A673 (cell line): ENCODE results near the gene XRCC3. TPM values are rescaled to one million over a fixed set of nuclear protein-coding genes. Genes with fewer than 3 reads are reported as not detected.

ENCODE experiments used
- BruUV-seq: library from RNA; stranded (reverse); fragments of 400-500 nt; replicated peaks from 2 replicates; lab custom pipeline; 2021; lab: Mats Ljungman, UMichigan
- CTCF ChIA-PET: fragments of 300-600 bp; sonication (Branson Sonifier 250); formaldehyde crosslinking; loops from one replicate; lab custom pipeline; 2022; ENCODE audit warnings: antibody characterized with exemption; lab: Charles Lee
- POLR2A ChIA-PET: fragments of 300-600 bp; sonication (Branson Sonifier 250); formaldehyde crosslinking; loops from one replicate; lab custom pipeline; 2022; ENCODE audit warnings: antibody characterized with exemption; ENCODE audit not compliant: low non-redundant PET; lab: Charles Lee
- DNase-seq: peaks from one replicate; pipeline ENCODE4 v3.0.0-alpha.2; 2015; ENCODE audit warnings: low spot score
- H3K27ac ChIP-seq: fragments of 200-600 bp; sonication (generic); 2 replicates; pipeline ENCODE4 v1.5.1; 2016; ENCODE audit warnings: mixed run types, low read depth, mild to moderate bottlenecking, mixed read lengths, antibody characterized with exemption, low read length; ENCODE audit not compliant: poor library complexity, severe bottlenecking
- H3K27me3 ChIP-seq: fragments of 200-600 bp; sonication (generic); replicated peaks from 2 replicates; pipeline ENCODE4 v1.6.1; 2017; ENCODE audit warnings: mixed run types, low read depth, mild to moderate bottlenecking, mixed read lengths, antibody characterized with exemption, low read length; ENCODE audit not compliant: insufficient read depth, poor library complexity
- H3K36me3 ChIP-seq: fragments of 200-600 bp; sonication (generic); 2 replicates; pipeline ENCODE4 v1.6.1; 2016; ENCODE audit warnings: mixed run types, mild to moderate bottlenecking, mixed read lengths, antibody characterized with exemption, low read length; ENCODE audit not compliant: insufficient read depth, poor library complexity, severe bottlenecking
- H3K4me1 ChIP-seq: fragments of 200-600 bp; sonication (generic); 2 replicates; pipeline ENCODE4 v1.6.1; 2017; ENCODE audit warnings: mixed run types, mild to moderate bottlenecking, mixed read lengths, antibody characterized with exemption, low read length; ENCODE audit not compliant: insufficient read depth, poor library complexity, severe bottlenecking
- H3K4me3 ChIP-seq: fragments of 200-600 bp; sonication (generic); 2 replicates; pipeline ENCODE4 v1.5.1; 2016; ENCODE audit warnings: low read depth, mixed run types, mild to moderate bottlenecking, mixed read lengths, low read length; ENCODE audit not compliant: poor library complexity, severe bottlenecking
- H3K9me3 ChIP-seq: fragments of 200-600 bp; sonication (generic); 2 replicates; pipeline ENCODE4 v1.6.1; 2016; ENCODE audit warnings: mixed run types, low read depth, mild to moderate bottlenecking, mixed read lengths, antibody characterized with exemption, low read length; ENCODE audit not compliant: poor library complexity, severe bottlenecking
- CTCF ChIP-seq: fragments of 300-800, 200-600 bp; sonication (generic); conservative IDR thresholded peaks from 2 replicates; pipeline ENCODE4 v1.5.1; 2017; ENCODE audit warnings: low read depth, mild to moderate bottlenecking, antibody characterized with exemption, low read length, moderate library complexity, mixed read lengths
- EZH2 ChIP-seq: fragments of 200-600 bp; sonication (generic); IDR thresholded peaks from 2 replicates; pipeline ENCODE4 v1.6.1; 2017; ENCODE audit warnings: borderline replicate concordance, low read depth, mild to moderate bottlenecking, mixed read lengths, antibody characterized with exemption, low read length; ENCODE audit not compliant: poor library complexity, severe bottlenecking
- intact Hi-C: fragments of 100-400 bp; cut with micrococcal nuclease; formaldehyde crosslinking; loops from one replicate; pipeline ENCODE4 v1.10.0; 2022; ENCODE audit not compliant: unreplicated experiment
- total RNA-seq: library from RNA; stranded (reverse); gene quantifications from 2 replicates; pipeline ENCODE4 v1.2.3, GENCODE V29; 2021

The XRCC3 gene
- total RNA-seq, 1 experiment from 2014 or later, result 91.8 TPM

DNA sequence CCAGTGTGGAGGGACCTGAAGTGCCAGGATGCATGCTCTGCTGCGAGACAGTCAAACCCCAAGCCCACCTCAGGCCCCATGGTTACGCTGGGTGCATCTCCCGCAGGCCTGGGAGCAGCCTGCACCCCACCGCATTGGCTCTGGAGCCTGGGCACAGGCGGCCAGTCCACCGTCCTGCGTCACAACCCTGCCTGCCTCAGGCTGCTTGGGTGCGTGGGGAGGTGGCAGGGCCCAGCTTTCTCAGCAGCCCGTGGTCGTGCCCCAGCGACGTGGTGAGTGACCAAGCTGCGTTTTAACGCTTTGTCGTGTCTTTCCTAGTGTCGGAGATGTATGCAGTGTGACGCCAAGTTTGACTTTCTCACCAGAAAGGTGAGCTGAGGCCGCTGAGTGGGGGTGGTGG, 11.2 kb upstream of the XRCC3 start:
- Histone ChIP-seq H3K4me3 (no peak overlapping the region), H3K27me3 (no peaks in the 10 kb centered on the region), H3K9me3 (no peaks in the 10 kb centered on the region), H3K27ac (no peak overlapping the region), H3K36me3 (peaks cover 9% of the 10 kb centered on the region), H3K4me1 (no peaks in the 10 kb centered on the region)
- DNase-seq, result no peak
- TF ChIP-seq CTCF, result no peak
- no peak for TF ChIP-seq EZH2
- ChIA-PET POLR2A (no interaction called here), CTCF (no interaction called here)
- no TSS peak for BruUV-seq
- intact Hi-C loops, result no loop called here

DNA sequence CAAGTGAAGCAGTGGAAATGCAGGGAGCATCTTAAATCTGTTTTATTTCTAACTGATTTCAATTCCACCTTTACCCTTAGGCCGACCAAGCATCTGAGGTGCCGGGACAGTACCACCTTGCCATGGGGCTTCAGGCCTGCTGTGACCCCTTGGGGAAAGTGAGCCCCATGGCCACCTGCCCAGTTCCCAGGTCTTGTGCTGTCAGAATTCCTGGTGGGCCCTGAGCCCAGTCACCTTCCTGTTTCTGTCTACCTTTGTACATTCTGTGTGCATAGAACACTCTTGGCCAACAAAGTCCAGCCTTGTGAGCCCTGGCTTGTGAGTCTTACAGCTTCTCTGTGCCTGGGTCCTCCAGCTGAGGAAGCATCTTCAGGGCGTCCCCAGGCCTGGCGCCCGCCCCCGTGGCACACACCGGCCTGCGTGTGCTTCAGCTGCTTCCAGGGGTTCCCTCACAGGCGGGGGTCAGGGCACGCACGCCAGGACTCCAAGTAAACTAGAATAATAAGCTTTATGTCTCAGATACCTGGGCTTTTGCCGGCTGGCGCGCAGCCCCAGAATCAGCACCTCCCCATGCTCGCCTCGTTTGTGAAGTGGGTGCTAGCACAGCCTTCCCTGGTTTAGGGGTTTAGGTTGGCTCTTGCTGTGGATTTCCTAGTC, 10.6 kb upstream of the XRCC3 start:
- H3K27me3 ChIP-seq, result no peaks in the 10 kb centered on the region
- H3K9me3 ChIP-seq, result no peaks in the 10 kb centered on the region
- BruUV-seq, result no TSS peak
- no peaks in the 10 kb centered on the region for H3K4me1 ChIP-seq
- intact Hi-C loops, result no loop called here
- peaks cover 9% of the 10 kb centered on the region for H3K36me3 ChIP-seq
- no peak overlapping the region for H3K27ac ChIP-seq
- no peak for DNase-seq
- H3K4me3 ChIP-seq, result no peak overlapping the region
- ChIA-PET POLR2A (no interaction called here), CTCF (no interaction called here)
- TF ChIP-seq EZH2 (no peak), CTCF (no peak)

DNA sequence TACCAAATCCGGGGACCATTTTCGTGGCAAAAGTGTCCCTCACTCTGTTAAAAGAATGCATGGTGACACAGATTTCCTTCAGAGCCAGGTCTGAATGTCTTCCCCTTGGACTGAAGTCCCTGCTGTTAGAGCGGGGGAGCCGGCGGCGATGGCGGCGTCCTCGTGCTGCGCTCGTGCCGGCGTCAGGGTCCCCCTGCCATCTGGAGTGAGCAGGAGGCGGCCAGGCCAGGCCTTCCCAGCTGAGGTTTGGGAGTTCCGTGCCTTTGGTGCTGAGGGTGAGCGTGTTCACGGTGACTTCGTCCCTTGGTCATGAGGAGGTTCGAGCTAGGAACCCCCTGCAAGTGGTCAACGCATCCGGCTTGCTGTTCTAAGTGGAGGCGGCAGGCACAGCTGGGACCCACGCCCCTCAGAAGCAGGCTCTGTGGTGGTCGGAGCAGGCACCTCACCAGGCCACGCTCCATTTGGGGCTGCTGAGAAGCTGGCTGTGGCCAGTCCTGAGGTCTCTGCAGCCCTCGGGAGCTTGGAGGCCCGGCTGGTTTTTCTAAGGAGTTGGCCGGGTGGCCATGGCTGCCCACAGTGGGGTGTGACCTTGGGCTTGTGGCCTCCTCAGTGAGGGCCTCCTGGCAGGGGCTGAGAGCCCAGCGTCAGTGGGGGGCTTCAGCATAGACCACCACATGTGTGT, 9.9 kb upstream of the XRCC3 start:
- H3K36me3 ChIP-seq, result peaks cover 9% of the 10 kb centered on the region
- no peaks in the 10 kb centered on the region for H3K4me1 ChIP-seq
- DNase-seq, result no peak
- POLR2A ChIA-PET, result no interaction called here
- BruUV-seq, result no TSS peak
- CTCF ChIA-PET, result no interaction called here
- TF ChIP-seq EZH2 (no peak), CTCF (no peak)
- H3K27me3 ChIP-seq, result no peaks in the 10 kb centered on the region
- intact Hi-C loops, result no loop called here
- H3K4me3 ChIP-seq, result no peak overlapping the region
- H3K27ac ChIP-seq, result no peak overlapping the region
- no peaks in the 10 kb centered on the region for H3K9me3 ChIP-seq
